GM04503 (cell line): ENCODE results near the gene TEX101.
"Not testable (repeated sequence)": the region's sequence is repeated elsewhere in the genome, so short reads cannot be mapped to it uniquely, and the experiment has no call there.

Source experiments
- DNase-seq: peaks from one replicate; pipeline ENCODE4 v3.0.0-alpha.2; 2012; ENCODE audit warnings: low read depth

The TEX101 gene

GRCh38 chr19:43420954-43421353 is 6.3 kb downstream of the TEX101 start:
- no peak for DNase-seq

GRCh38 chr19:43422000-43422688 is 7.5 kb downstream of the TEX101 start:
- DNase-seq: no peak

GRCh38 chr19:43422689-43423066 is 8.0 kb downstream of the TEX101 start:
- DNase-seq: no peak

GRCh38 chr19:43423779-43424178 is 9.1 kb downstream of the TEX101 start:
- DNase-seq: no peak

GRCh38 chr19:43425567-43426392 is 11.1 kb downstream of the TEX101 start:
- no peak for DNase-seq

- DNase-seq: no peak
Measured at GRCh38 chr19:43429395-43429794, 14.7 kb downstream of the TEX101 start.

- no peak for DNase-seq
Measured at GRCh38 chr19:43430142-43430710, 15.5 kb downstream of the TEX101 start.

- no peak for DNase-seq
Measured at GRCh38 chr19:43430976-43431375, 16.3 kb downstream of the TEX101 start.

GRCh38 chr19:43433358-43433673 is 18.6 kb downstream of the TEX101 start:
- DNase-seq: no peak

GRCh38 chr19:43433689-43434088 is 19.0 kb downstream of the TEX101 start:
- DNase-seq: no peak

- DNase-seq: no peak
Measured at GRCh38 chr19:43435775-43436174, 21.1 kb downstream of the TEX101 start.

- not testable (repeated sequence) for DNase-seq
Measured at GRCh38 chr19:43437284-43437683, 22.6 kb downstream of the TEX101 start.

- no peak for DNase-seq
Measured at GRCh38 chr19:43437712-43438111, 23.0 kb downstream of the TEX101 start.

GRCh38 chr19:43438291-43439031 is 23.8 kb downstream of the TEX101 start:
- peak; percentile 90 for DNase-seq

GRCh38 chr19:43439032-43439708 is 24.5 kb downstream of the TEX101 start:
- peak; percentile 56 for DNase-seq

GRCh38 chr19:43439709-43440063 is 25.0 kb downstream of the TEX101 start:
- no peak for DNase-seq

GRCh38 chr19:43441716-43442115 is 27.0 kb downstream of the TEX101 start:
- DNase-seq: no peak

- not testable (repeated sequence) for DNase-seq
Measured at GRCh38 chr19:43444091-43444490, 29.4 kb downstream of the TEX101 start.

- DNase-seq: no peak
Measured at GRCh38 chr19:43444531-43445287, 30.0 kb downstream of the TEX101 start.

GRCh38 chr19:43445426-43445825 is 30.7 kb downstream of the TEX101 start:
- no peak for DNase-seq

- no peak for DNase-seq
Measured at GRCh38 chr19:43446746-43447489, 32.2 kb downstream of the TEX101 start.
